Lung microvascular endothelial cell (primary cell): ENCODE data around the gene AARSD1. TPM values are rescaled to one million over a fixed set of nuclear protein-coding genes. Genes with fewer than 3 reads are reported as not detected.
"Not testable (repeated sequence)": the region's sequence is repeated elsewhere in the genome, so short reads cannot be mapped to it uniquely, and the experiment has no call there.

Source experiments
- DNase-seq, 2 donors: peaks; one replicate each; pipeline versions ENCODE4 v3.0.0 to v3.0.0-alpha.2; 2010; ENCODE audit warnings: low read depth in 2 of 2
- total RNA-seq: library from RNA; depleted of rRNA; stranded (reverse); fragments of >200 nt; gene quantifications from 2 replicates; pipeline ENCODE4 v1.2.1, GENCODE V29; 2014

AARSD1 gene
- total RNA-seq, 1 donor from 2014 or later, result 17.5 TPM

- no peak for DNase-seq
Observed at GRCh38 chr17:42920106-42920900, 44.0 kb downstream of the AARSD1 start.

GRCh38 chr17:42919522-42920077 is 44.7 kb downstream of the AARSD1 start:
- DNase-seq, result not testable (repeated sequence)

GRCh38 chr17:42918902-42919521 is 45.2 kb downstream of the AARSD1 start:
- DNase-seq, result no peak

- peak in 1 of 2 donors; percentile 74 for DNase-seq
Observed at GRCh38 chr17:42917236-42917603, 47.0 kb downstream of the AARSD1 start.

- not testable (repeated sequence) for DNase-seq
Observed at GRCh38 chr17:42916388-42917235, 47.6 kb downstream of the AARSD1 start.

- DNase-seq, result not testable (repeated sequence)
Observed at GRCh38 chr17:42915288-42915687, 49.0 kb downstream of the AARSD1 start.

- DNase-seq, result no peak
Observed at GRCh38 chr17:42913981-42914617, 50.2 kb downstream of the AARSD1 start.

GRCh38 chr17:42913522-42913921 is 50.7 kb downstream of the AARSD1 start:
- DNase-seq, result no peak

- no peak for DNase-seq
Observed at GRCh38 chr17:42908872-42909700, 55.2 kb downstream of the AARSD1 start.

GRCh38 chr17:42906772-42907446 is 57.3 kb downstream of the AARSD1 start:
- no peak for DNase-seq

GRCh38 chr17:42904110-42904469 is 60.2 kb downstream of the AARSD1 start:
- no peak for DNase-seq

- DNase-seq, result peak in 1 of 2 donors; percentile 25
Observed at GRCh38 chr17:42901535-42902229, 62.6 kb downstream of the AARSD1 start.

Other genes starting within 250 kb of the AARSD1 start
- gene EZH1, start 219.4 kb downstream of the AARSD1 start, total RNA-seq, result 6.3 and 13.5 TPM in 2 replicates
- 12.9 and 36.3 TPM in 2 replicates for gene RAMP2, start 203.2 kb downstream of the AARSD1 start, total RNA-seq
- 35.7 and 42.1 TPM in 2 replicates for gene VPS25, start 191.0 kb downstream of the AARSD1 start, total RNA-seq
- gene WNK4, start 183.8 kb downstream of the AARSD1 start, total RNA-seq, result 0.99 and 1.5 TPM in 2 replicates
- 54.0 and 83.3 TPM in 2 replicates for gene COA3, start 165.8 kb downstream of the AARSD1 start, total RNA-seq
- gene CNTD1, start 165.6 kb downstream of the AARSD1 start, total RNA-seq, result under 0.01 TPM in 1 of 2 replicates, not detected in the other
- gene BECN1, start 140.2 kb downstream of the AARSD1 start, total RNA-seq, result 115 and 146 TPM in 2 replicates
- gene PSME3, start 131.1 kb downstream of the AARSD1 start, total RNA-seq, result 49.5 and 56.5 TPM in 2 replicates
- 0.22 and 0.40 TPM in 2 replicates for gene AOC2, start 119.9 kb downstream of the AARSD1 start, total RNA-seq
- gene AOC3, start 113.3 kb downstream of the AARSD1 start, total RNA-seq, result 0.20 and 0.22 TPM in 2 replicates
- gene G6PC1, start 63.7 kb downstream of the AARSD1 start, total RNA-seq, result not detected in 2 replicates
- gene PTGES3L, start 15.6 kb upstream of the AARSD1 start, total RNA-seq, result under 0.01 and 0.20 TPM in 2 replicates
- 6.5 and 11.1 TPM in 2 replicates for gene RUNDC1, start 16.1 kb upstream of the AARSD1 start, total RNA-seq
- gene RPL27, start 34.0 kb upstream of the AARSD1 start, total RNA-seq, result 852 and 854 TPM in 2 replicates
- 7.5 and 8.3 TPM in 2 replicates for gene IFI35, start 42.3 kb upstream of the AARSD1 start, total RNA-seq
- 155 and 161 TPM in 2 replicates for gene VAT1, start 57.9 kb upstream of the AARSD1 start, total RNA-seq
- 0.20 and 0.22 TPM in 2 replicates for gene RND2, start 60.8 kb upstream of the AARSD1 start, total RNA-seq
- 5.2 and 8.7 TPM in 2 replicates for gene BRCA1, start 160.9 kb upstream of the AARSD1 start, total RNA-seq
- gene NBR1, start 206.8 kb upstream of the AARSD1 start, total RNA-seq, result 56.7 and 75.4 TPM in 2 replicates
- 0.87 and 0.99 TPM in 2 replicates for gene TMEM106A, start 247.4 kb upstream of the AARSD1 start, total RNA-seq